Loucy (cell line): Measurements from ENCODE around the gene KNCN.

ENCODE experiments used
- CTCF ChIP-seq: fragments of 200-600 bp; sonication (generic); conservative IDR thresholded peaks from 2 replicates; pipeline ENCODE4 v1.5.1; 2014; ENCODE audit warnings: mild to moderate bottlenecking, antibody characterized with exemption, low read length
- EZH2phosphoT487 ChIP-seq: fragments of 200-600 bp; IDR thresholded peaks from 2 replicates; pipeline ENCODE4 v1.6.1; 2018; ENCODE audit warnings: antibody characterized with exemption, mild to moderate bottlenecking, moderate library complexity, borderline replicate concordance

GRCh38 chr1:46495778-46496177 is 55.7 kb downstream of the KNCN start:
- no peak for TF ChIP-seq CTCF
- no peak for TF ChIP-seq EZH2phosphoT487
